Coronary artery (tissue), 2 donors: ENCODE data around the gene PHKG2.

Experiments used
- DNase-seq: peaks from one replicate; pipeline ENCODE4 v3.0.0-alpha.2; 2017; ENCODE audit warnings: low spot score
- H3K27ac ChIP-seq, 2 donors: fragments of 200-600 bp; sonication (generic); one replicate each; pipeline ENCODE4 v1.5.1; 2016 to 2019
- H3K4me3 ChIP-seq: fragments of 200-600 bp; sonication (generic); 2 replicates; pipeline ENCODE4 v1.5.1; 2016; ENCODE audit warnings: mild to moderate bottlenecking, moderate library complexity
- CTCF ChIP-seq: fragments of 200-600 bp; sonication (generic); IDR thresholded peaks from one replicate; pipeline ENCODE4 v1.5.1; 2019; ENCODE audit warnings: antibody characterized with exemption

The PHKG2 gene

GRCh38 chr16:30706046-30706445 lies 42.2 kb upstream of the PHKG2 start:
- Histone ChIP-seq H3K27ac (no peak overlapping the region), H3K4me3 (no peak overlapping the region)
- DNase-seq, result no peak
- no peak for TF ChIP-seq CTCF

- no peak for TF ChIP-seq CTCF
- DNase-seq, result no peak
- Histone ChIP-seq H3K27ac (no peak overlapping the region), H3K4me3 (no peak overlapping the region)
Measured at GRCh38 chr16:30710971-30711370, 37.3 kb upstream of the PHKG2 start.

- no peak overlapping the region for H3K27ac ChIP-seq
- DNase-seq, result no peak
- H3K4me3 ChIP-seq, result no peak overlapping the region
- no peak for TF ChIP-seq CTCF
Measured at GRCh38 chr16:30711712-30712111, 36.5 kb upstream of the PHKG2 start.

- H3K27ac ChIP-seq, result peak overlapping the region in 1 of 2 donors; percentile 41
- DNase-seq, result no peak
- H3K4me3 ChIP-seq, result no peak overlapping the region
- TF ChIP-seq CTCF, result no peak
Measured at GRCh38 chr16:30715750-30716445, 32.3 kb upstream of the PHKG2 start.

GRCh38 chr16:30720086-30720485 lies 28.1 kb upstream of the PHKG2 start:
- Histone ChIP-seq H3K4me3 (no peak overlapping the region), H3K27ac (no peak overlapping the region)
- no peak for TF ChIP-seq CTCF
- DNase-seq, result no peak

GRCh38 chr16:30720694-30721093 lies 27.5 kb upstream of the PHKG2 start:
- H3K4me3 ChIP-seq, result no peak overlapping the region
- no peak overlapping the region for H3K27ac ChIP-seq
- TF ChIP-seq CTCF, result no peak
- no peak for DNase-seq

- no peak for TF ChIP-seq CTCF
- no peak overlapping the region for H3K4me3 ChIP-seq
- H3K27ac ChIP-seq, result no peak overlapping the region
- no peak for DNase-seq
Measured at GRCh38 chr16:30721167-30721566, 27.1 kb upstream of the PHKG2 start.
